NCI-H1105 (cell line): ENCODE measurements around the gene ABO.
"Not testable (repeated sequence)": the region's sequence is repeated elsewhere in the genome, so short reads cannot be mapped to it uniquely, and the experiment has no call there.

Experiments
- DNase-seq: peaks from one replicate; lab custom pipeline; 2025; lab: John Stamatoyannopoulos, UW

The ABO gene

DNA sequence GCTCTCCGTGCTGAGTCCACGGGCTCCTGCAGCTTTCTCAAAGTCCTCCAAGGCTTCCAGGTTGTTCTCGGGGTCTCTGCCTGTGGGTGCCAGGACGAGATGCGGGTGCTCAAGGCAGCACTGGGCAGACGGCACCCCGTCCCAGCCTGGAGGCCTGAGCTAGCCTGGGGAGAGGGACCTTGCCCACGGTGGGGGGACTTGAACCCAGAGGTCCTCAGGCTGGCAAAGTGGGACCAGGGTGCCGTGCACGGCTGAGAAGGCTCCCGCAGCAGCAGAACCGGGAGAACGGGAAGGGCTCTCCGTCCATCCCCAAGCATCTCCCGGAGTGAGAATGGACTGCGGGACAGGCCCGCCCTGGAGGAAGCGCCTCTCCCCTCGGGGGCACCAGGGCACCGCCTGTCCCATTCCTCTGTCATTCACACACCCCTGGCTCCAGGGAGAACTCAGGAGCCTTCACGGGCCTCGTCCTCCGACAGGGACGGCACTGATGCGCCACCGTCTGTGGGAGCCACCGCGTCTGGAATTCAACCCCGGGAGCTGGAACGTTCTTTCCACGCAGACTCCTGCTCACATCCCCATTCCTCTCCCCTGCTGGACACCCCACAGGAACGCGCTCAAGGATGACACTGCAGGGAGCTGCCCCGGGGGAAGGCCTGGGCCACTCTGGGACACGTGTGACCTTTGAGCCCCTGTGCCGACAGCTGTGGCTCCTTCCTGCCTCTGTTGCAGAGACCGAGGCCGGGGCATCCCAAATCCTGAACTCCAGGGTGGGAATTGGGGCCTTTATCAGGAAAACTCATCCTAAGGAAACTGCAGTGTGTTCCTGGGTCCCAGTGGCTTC, 49.6 kb downstream of the ABO start:
- DNase-seq: no peak

DNA sequence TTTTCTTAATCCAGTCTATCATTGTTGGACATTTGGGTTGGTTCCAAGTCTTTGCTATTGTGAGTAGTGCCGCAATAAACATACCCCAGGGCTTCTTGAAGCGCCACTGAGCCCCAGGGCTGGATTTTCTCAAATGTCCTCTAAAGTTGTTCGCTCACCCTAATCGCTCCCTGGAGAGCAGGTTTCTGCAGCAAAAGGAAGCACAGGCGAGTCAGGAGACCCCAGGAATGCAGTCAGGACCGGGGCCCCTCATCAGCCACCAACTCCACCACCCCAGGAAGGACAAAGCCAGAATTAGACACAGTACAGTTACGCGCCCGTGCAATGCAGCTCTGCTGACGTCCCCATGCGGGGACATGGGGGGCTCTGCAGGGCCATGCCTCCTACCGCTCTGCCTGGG, 50.2 kb downstream of the ABO start:
- DNase-seq: no peak

DNA sequence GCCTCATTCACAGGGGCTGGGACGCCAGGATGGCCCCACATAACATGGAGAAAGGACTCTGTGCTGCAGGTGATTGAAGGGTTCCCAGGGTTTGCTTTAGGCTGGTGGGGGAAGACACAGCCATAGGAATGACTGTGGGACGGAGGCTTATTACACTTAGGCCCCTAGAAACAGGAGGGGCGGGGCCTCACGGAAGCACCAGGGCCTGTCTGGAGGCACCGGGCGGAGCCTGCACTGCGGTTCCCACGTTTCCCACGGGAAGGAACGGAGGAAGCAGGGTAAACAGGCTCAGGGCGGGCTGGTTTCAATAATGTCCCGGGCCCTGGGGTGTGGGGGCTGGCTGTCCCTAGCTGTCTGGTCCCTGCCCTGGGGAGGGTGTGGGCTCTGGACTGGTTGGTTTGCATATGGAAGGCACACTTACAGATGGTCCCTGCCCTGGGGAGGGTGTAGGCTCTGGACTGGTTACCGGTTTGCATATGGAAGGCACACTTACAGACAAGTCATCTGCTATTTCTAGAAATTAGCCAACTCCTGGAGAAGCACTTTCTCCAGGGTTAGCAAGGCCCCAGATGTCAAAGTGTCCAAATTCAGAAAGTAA, 51.7 kb downstream of the ABO start:
- DNase-seq: not testable (repeated sequence)

DNA sequence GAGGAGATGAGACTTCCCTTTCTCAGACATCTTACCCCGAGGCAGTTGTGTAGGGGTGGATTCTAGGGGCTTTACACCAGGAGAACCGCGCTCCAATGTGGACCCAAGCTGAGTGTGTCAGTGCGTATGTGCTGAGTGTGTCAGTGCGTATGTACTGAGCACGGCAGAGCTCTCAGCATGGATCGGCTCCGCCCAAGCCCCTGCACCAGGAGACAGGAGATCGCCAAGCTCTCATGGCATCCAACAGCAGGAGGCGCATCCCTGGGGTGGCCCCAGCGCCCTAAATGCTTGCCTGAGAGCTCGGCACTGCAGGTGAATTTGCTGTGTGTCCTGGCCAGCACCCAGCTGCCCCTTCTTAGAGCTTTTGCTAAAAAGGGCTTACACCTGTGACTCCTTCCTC, 53.0 kb downstream of the ABO start:
- not testable (repeated sequence) for DNase-seq

DNA sequence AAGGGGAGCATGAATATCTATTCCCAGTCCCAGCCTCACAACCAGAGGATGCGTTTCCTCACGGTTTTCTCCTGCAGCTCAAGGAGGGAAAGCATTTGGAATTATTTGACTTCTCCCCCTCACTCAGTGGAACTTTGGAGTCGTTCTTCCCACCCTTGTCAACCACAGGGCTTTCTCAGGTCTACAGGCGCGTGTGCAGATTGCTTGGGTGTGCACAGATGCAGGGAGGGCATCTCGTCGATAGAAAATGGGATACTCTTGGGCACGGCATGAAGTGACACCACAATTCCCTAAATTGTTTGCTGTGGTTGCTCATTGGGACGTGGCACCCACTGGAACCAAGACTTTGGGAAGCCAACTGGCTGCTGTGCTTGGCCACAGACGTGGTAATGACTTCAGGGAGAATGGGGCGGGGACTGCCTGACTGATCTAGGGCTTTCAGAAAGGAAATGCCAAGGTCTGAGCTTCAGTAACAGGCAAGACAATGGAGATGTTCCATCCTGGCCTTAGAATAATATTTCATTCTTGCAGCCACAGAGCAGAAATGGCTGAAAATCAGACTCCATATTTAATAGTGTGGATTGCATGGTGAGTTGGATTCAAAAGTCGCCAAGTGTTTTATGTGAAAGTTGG, 53.7 kb downstream of the ABO start:
- no peak for DNase-seq

DNA sequence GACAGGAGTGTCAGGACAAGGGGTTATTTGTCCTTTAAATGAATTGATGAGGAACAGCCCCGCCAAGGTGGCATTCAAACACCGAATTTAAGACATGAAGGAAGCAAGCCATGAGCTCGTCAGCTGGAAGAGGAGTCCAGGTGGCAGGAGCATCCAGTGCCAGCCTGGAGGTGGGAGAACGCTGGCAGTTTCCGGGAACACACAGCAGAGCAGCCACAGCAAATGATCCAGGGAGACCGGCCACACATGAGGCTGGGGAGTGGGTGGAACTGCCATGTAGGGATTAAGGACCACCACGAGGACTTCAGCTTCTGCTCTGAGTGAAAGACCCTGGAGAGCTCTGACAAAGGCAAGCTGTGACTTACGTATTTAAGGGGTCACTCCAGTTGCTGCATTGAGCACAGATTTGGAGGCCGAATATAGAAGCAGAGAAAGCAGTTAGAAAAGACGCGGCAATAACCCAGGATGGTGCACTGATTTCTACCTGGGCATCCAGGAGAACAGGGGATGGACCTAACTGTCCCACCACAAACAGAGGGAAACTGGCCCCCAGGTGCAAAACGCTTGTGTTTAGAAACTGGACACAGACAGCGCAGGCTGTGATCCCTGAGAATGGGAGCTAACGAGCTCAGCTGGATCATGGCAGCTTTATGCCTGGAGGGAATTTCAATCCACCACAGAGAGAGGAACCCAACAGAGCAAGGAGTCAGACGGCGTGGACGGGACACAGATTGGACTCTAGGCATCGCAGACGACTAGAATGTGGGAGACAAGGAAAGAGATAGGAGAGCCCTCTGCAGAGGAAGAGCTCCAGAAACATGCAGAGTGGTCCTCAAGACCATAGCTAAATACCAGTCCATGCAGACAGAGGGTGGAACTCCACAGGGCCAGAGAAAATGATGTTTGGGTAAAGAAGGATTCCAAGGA, 56.7 kb downstream of the ABO start:
- not testable (repeated sequence) for DNase-seq

DNA sequence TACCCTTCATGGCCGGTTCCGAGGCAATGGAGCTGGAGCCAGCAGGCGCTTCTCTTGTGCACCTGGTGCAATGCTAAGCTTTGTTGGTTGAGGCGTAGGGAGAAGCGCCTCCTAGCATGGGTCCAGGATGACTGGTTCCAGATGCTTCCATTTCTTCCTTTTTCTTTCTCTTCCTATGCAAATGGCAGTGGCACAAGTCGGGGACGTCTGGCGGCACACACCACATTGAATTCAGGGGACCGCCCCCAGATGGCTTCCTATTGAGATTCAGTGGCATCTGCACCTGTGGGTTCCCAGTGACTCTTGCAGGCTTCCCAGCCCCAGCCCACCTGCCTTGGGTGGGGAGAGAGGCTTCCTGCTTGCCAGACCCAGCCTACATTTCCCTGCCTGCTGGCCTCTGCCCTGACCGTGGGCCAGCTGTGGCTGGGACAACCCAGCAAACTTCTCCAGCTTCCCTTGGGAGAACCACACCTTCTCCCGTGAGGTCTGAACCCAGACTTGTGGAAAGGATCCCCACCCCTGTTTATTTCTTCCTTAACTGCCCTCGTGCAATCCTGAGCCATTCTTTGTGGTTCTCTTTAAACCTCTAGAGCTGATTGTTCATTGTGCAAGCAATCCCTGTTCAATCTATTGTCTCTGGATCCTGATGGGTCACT, 57.5 kb downstream of the ABO start:
- DNase-seq: not testable (repeated sequence)

DNA sequence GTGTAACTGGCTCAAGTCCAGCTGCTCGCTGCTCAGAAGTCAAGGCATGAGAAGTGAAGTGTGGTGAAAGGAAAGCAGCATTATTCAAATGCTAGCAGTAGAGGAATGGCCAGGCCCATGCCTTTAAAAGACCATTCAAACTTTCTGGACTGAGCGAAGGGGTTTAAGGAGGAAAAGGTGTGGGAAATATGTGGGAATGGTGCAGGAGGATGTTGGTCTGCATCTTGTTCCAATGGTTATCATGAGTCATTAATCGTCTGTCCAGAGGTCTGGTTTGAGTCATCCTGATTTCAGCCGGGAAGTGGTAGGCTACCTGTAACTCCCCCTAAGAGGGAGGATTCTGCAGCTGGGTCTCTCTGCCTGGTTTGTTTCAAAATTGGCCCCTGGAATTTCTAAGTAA, 60.7 kb downstream of the ABO start:
- not testable (repeated sequence) for DNase-seq

DNA sequence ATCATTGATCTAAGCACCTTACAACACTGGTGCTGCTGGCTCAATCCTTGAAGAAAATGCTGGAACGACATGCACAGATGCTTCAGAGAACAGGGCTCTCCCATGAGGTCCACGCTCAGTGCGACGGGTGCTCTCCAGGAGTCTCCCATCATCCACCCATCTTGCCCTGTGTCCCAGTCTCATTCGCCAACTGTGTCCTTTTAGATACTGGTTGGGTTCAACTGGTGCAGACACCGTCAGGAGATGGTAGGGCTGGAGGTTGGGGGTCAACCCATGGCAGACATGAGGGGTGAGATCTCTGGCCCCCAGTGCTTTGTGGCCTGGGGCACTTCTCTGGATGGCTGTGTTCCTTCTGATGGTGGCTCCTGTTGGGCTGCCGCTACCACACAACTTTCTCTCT, 64.4 kb downstream of the ABO start:
- no peak for DNase-seq

DNA sequence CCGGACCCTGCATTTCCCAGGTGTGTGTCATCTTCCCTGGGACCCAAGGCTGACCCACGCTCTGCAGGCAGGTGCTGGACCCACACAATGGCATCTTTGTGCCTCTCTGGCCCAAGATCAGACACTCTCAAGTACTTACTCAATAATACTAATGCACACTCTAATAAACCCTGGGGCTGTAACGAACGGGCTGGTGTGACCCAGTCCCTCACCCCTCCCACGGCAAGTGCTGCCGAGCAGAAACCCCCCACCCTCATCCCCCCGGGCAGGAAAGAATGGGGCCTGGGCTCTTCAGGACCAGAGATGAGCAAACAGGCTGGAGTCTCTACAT, 64.8 kb downstream of the ABO start:
- DNase-seq: no peak

DNA sequence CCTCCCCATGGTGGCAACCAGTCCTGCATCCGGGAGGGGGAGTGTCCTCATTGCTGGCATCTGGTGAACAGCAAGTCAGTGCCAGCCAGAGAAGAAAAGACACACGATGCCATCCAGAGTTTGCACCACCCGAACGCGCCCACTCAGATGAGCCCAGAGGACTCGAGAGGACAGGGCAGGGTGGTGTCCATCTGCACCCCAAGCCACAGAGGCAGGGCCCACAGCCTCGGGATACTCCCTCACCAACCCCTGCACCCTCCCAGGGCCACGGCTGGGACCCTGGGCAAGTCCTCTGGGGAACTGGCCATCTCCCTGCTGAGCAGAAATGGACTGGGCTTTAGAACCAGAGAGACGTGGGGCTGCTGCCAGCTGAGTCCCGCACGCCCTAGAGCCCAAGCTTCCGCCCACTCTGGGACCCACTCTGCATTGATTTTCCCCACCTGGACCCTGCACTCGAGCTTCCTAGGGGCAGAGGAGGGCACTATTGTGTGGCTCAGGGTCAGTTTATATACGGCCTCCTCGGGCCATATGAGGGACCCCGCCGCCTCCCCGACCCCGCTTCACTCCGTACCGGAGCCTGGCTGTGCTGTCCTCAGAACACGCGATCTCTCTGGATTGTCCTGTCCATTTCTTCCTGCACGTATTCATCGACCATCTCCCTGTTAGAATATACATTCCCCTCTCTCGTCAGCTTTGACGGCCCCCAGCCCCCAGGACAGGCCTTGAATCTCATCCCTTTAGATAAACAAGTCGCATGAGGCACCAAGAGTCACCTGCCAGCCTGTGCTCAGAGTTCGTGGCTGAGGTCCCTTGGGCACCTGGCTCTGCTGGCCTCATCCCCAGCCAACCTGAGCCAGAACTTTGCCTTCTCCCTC, 65.4 kb downstream of the ABO start:
- DNase-seq: not testable (repeated sequence)

DNA sequence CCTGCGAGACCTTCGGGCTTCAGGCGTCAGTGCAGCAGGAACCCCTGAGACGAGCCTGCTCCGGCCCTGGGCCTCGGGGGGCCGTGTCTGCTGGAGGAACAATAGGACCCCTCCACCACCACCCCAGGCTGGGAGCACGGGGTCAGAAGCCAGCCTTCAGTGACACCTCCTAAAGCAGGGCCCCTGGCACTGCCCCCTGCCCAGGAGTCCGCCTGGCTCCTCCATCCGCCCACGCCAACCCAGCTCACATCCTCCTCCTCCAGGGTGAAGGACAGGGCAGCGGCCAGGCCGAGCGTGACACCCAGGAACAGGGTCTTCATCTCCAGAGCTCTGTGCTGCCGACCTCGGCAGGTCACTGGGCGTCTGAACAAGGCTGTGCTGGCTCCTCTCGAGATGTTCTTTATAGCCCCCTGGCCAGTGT, 66.1 kb downstream of the ABO start, which contains the start of gene OBP2B:
Gene OBP2B (minus strand): TSS at position 371 of the 421 bp plus-strand sequence. CDS start 51 bp downstream, at position 320.
- not testable (repeated sequence) for DNase-seq

DNA sequence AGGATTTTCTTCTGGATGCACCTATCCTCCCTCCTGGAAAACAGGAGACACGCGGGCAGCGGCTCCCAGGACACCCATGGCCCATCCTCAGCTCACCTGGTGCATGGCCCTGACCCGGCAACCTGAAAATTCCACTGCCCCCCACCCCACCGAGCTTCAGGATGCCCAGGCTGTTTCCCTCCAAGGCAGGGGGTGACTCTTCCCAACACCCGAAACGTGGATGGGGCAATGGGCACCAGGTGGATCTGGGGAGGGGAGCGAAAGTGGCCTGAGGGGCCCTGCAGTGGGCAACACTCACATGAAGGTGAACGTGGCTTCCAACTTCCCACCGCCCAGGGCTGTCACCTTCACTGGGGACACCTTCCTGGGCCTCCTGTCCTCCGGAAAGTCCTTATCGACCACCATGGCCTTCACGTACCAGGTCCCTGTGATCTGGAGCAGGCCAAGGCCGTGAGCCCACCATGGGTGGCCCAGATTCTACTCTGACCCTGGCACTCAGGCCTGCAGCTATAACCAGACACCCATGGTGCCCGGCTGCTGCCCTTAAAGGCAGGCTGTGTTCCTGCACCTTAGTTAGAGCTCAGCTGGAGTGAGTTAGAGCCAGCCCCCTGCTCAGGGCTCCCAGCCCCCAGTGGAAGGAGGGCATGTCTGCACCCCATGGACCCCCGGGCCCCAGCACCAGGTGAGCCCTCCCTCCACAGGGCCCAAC, 66.7 kb downstream of the ABO start:
- not testable (repeated sequence) for DNase-seq

DNA sequence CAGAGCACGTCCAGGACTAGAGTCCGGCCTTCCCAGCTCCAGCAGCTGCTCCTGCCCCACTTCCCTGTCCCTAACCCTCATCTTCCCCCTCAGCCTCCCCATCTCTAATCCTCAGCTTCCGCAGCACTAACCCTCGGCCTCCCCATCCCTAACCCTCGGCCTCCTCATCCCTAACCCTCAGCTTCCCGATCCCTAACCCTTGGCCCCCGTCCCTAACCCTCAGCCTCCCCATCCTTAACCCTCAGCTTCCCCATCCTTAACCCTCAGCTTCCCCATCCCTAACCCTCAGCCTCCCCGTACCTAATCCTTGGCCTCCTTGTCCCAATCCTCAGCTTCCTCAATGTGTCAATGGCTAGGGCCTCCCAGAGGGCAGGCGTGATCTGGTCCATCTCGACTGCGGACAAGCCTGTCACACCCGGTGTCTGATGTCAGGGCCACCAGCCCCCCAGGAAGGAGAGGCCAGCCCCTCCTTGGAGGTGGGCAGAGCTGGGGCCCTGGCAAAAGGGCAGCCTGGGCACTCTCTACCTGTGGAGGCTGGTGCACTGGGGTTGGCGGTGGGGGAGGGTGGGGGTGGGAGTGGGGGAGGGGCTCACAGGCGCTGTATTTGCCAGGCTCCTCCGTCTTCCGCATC, 67.3 kb downstream of the ABO start:
- no peak for DNase-seq

DNA sequence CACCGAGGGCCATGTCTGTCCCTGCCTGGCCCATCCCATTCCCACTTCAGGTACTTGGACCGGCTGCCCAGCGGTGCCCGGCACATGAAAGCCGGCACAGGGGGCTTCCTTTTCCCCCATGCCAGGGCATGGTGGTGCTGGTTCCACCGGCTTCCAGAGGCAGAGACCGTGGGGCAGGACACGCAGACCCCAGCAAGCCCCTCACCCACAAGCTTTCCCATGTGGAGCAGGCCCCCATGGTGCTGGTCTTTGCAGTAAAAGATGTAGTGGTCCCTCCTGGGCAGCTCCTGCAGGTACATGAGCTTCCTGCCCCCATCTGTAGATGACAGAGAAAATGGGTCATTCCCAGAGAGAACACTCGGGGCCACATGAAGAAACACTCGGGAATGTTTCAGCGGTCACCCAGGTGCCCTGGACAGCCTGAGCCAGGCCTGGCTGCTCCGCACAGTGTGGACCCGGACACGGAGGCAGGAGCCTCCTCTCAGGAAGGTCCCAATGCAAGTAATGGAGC, 67.9 kb downstream of the ABO start:
- no peak for DNase-seq

DNA sequence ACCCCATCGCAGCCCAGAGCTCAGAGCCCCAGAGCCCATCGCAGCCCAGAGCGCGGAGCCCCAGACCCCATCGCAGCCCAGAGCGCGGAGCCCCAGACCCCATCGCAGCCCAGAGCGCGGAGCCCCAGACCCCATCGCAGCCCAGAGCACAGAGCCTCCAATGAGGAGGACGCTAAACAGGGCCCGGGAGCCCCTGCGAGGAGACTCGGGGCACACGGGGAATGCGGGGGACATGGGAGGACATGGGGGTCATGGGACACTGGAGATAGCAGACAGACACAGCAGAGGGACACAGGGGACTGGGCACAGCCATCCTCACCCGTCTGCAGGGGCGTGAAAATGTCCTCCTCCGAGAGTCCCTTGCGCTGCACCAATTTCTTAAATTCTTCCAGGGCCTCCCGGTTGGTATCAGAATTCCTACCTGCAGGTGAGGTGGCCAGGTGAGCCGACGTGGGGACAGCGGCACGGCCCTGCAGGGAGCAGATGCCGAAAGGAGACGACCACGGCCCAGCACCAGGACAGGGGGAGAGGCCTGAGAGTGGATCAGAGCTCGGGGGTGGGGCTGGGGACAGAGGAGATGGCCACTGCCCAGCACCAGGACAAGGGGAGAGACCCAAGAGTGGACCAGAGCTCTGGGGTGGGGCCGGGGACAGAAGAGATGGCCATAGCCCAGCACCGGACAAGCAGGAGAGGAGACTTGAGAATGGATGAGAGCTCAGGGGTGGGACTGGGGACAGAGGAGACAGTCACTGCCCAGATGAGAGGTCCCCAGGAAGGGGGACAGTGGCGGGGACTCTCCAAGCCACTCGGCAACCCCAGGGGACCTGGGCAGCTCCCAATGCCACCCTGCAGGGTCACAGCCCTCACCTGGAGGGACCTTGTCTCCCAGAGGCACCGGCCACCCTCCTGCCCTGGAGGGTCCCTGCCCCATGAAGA, 68.7 kb downstream of the ABO start:
- DNase-seq: no peak

DNA sequence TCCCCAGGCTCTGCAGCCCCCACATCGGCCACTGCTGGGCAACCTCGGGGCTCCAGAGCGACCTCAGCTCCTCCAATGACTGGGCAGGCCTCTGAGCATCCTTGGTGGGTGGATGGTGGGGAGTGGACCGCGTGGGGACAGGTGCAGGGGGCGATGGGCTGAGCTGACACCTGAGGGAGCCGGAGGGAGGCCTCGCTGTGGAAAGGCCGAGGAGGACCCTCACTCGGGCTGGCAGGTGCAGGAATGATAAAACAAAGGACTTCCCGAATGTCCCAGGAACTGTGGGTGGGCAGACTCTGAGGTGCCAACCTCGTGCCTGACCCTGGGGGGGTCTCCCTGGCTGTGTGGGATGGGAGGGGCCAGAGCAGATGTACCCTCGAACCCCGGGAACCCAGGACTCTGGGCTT, 69.5 kb downstream of the ABO start:
- not testable (repeated sequence) for DNase-seq
